Panc1 (cell line): ENCODE measurements around the gene CRELD2. TPM values are rescaled to one million over a fixed set of nuclear protein-coding genes. Genes with fewer than 3 reads are reported as not detected.
A peak's percentile ranks its signal among the peaks of the same experiment; 100 is the strongest.

Source experiments
- ATAC-seq: fragments of 200-7000 bp; cut with Tn5 transposase; 2 replicates; pipeline ENCODE4 v1.9.1; 2020; ENCODE audit warnings: mild to moderate bottlenecking, moderate library complexity
- BruUV-seq: library from RNA; stranded (reverse); fragments of 400-500 nt; replicated peaks from 2 replicates; lab custom pipeline; 2021; lab: Mats Ljungman, UMichigan
- CTCF ChIA-PET: fragments of 300-600 bp; sonication (Branson Sonifier 250); formaldehyde crosslinking; loops from one replicate; lab custom pipeline; 2022; ENCODE audit warnings: antibody characterized with exemption; lab: Charles Lee
- POLR2A ChIA-PET: fragments of 300-600 bp; sonication (Branson Sonifier 250); formaldehyde crosslinking; loops from one replicate; lab custom pipeline; 2022; ENCODE audit warnings: antibody characterized with exemption; lab: Charles Lee
- DNase-seq: peaks from one replicate; pipeline ENCODE4 v3.0.0-alpha.2; 2010; ENCODE audit warnings: low read depth, low spot score
- H3K27ac ChIP-seq: 2 replicates; pipeline ENCODE4 v1.5.1; 2011; ENCODE audit warnings: mild to moderate bottlenecking, low read length, inconsistent platforms
- H3K27me3 ChIP-seq: fragments of 200-500 bp; sonication (Bioruptor generic); 2 replicates; pipeline ENCODE4 v1.6.0; 2014; ENCODE audit warnings: low read length, inconsistent platforms; ENCODE audit not compliant: control insufficient read depth, insufficient read depth
- H3K36me3 ChIP-seq: fragments of 200-500 bp; sonication (Bioruptor generic); 2 replicates; pipeline ENCODE4 v1.5.1; 2014; ENCODE audit warnings: inconsistent platforms, mild to moderate bottlenecking, low read length, moderate library complexity; ENCODE audit not compliant: control insufficient read depth, insufficient read depth
- H3K4me1 ChIP-seq: 2 replicates; pipeline ENCODE4 v1.5.1; 2011; ENCODE audit warnings: inconsistent platforms, mild to moderate bottlenecking, low read length, moderate library complexity; ENCODE audit not compliant: control insufficient read depth, insufficient read depth
- H3K4me3 ChIP-seq, 2 experiments: 2 replicates each; pipeline ENCODE4 v1.5.1; 2011 to 2012; ENCODE audit warnings: low read depth in 2 of 2, low read length in 2 of 2, mild to moderate bottlenecking in 2 of 2, inconsistent platforms in 1 of 2, moderate library complexity in 1 of 2
- H3K9me3 ChIP-seq: fragments of 200-500 bp; sonication (Bioruptor generic); 2 replicates; pipeline ENCODE4 v1.5.1; 2014; ENCODE audit warnings: low read depth, mild to moderate bottlenecking, inconsistent platforms, low read length, moderate library complexity; ENCODE audit not compliant: control insufficient read depth, insufficient read depth
- POLR2AphosphoS5 ChIP-seq: IDR thresholded peaks from 2 replicates; pipeline ENCODE4 v1.6.1; 2012; ENCODE audit warnings: mild to moderate bottlenecking, low read depth, low read length, moderate library complexity
- REST ChIP-seq, 2 experiments: IDR thresholded peaks; 2 replicates each; pipeline ENCODE4 v1.6.1; 2011 to 2012; ENCODE audit warnings: low read depth in 2 of 2, control low read depth in 1 of 2, low read length in 1 of 2, mild to moderate bottlenecking in 1 of 2, moderate library complexity in 1 of 2; ENCODE audit not compliant: insufficient read depth in 1 of 2
- SIN3A ChIP-seq: IDR thresholded peaks from 2 replicates; pipeline ENCODE4 v1.6.1; 2012; ENCODE audit warnings: low read depth, mild to moderate bottlenecking, low read length, moderate library complexity, borderline replicate concordance; ENCODE audit not compliant: insufficient read depth
- TCF7L2 ChIP-seq: IDR thresholded peaks from 2 replicates; pipeline ENCODE4 v1.6.1; 2011; ENCODE audit warnings: mild to moderate bottlenecking, low read depth, low read length, inconsistent platforms
- in situ Hi-C: cut with HindIII; loops from 2 replicates; pipeline ENCODE4 v1.10.0; 2016; ENCODE audit warnings: low sequenced_read_pairs, low pct_unique_long_range_greater_than_20kb
- intact Hi-C: fragments of 100-400 bp; cut with micrococcal nuclease; formaldehyde crosslinking; loops from one replicate; pipeline ENCODE4 v1.10.0; 2022; ENCODE audit not compliant: unreplicated experiment
- total RNA-seq: library from RNA; stranded (reverse); gene quantifications from one replicate; pipeline ENCODE4 v1.2.1, GENCODE V29; 2021; ENCODE audit not compliant: unreplicated experiment
- TF ChIP-seq, protein P1 (sequence below): fragments of 450-650 bp; IDR thresholded peaks from 2 replicates; pipeline ENCODE4 v1.5.1; 2017; ENCODE audit warnings: mild to moderate bottlenecking

Gene CRELD2
- total RNA-seq, 1 experiment from 2014 or later, result 59.7 TPM

DNA sequence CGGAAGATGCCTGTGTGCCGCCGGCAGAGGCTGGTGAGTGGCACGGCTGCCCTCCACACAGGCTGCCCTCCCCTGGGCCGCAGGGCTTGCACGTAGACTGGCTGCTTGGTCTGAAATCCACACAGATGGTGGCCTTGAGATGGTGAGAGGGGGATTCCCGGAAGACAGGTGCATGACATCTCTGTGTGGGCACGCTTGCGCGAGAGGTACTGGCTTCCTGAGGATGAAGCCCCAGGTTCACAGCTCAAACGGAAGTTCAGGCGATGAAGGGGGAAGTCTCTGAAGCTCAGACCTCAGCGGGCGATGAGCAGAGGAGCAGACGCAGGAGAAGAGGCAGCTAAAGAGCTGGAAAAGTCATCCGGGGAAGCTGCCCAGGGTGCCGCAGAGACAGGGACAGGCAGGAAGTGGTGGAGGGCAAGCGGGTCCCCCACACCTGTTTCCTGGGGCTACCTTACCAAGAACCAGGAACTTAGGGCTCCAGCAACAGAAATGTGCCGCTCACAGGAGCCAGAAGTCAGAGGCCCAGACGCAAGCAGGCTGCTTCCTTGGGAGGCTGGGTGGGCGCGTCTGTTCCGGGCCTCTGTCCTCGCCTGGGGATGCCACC, 7.2 kb downstream of the CRELD2 start:
- in situ Hi-C loops (no loop called here), intact Hi-C loops (loop anchor here (5.0 kb wide), 1 partner anchor 102 kb away; no protein-coding TSS in a partner anchor)
- peaks cover 4% of the 10 kb centered on the region; the same call in 1 of the 2 replicates for H3K4me1 ChIP-seq
- no peaks in the 10 kb centered on the region for H3K9me3 ChIP-seq
- no peak for DNase-seq
- ChIA-PET POLR2A (interaction anchor here (0.6 kb wide), 1 partner anchor 65 kb away, joined by 8 read pairs; no protein-coding TSS in a partner anchor), CTCF (no interaction called here)
- TF ChIP-seq, protein P1, sequence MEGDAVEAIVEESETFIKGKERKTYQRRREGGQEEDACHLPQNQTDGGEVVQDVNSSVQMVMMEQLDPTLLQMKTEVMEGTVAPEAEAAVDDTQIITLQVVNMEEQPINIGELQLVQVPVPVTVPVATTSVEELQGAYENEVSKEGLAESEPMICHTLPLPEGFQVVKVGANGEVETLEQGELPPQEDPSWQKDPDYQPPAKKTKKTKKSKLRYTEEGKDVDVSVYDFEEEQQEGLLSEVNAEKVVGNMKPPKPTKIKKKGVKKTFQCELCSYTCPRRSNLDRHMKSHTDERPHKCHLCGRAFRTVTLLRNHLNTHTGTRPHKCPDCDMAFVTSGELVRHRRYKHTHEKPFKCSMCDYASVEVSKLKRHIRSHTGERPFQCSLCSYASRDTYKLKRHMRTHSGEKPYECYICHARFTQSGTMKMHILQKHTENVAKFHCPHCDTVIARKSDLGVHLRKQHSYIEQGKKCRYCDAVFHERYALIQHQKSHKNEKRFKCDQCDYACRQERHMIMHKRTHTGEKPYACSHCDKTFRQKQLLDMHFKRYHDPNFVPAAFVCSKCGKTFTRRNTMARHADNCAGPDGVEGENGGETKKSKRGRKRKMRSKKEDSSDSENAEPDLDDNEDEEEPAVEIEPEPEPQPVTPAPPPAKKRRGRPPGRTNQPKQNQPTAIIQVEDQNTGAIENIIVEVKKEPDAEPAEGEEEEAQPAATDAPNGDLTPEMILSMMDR, result no peak
- no peak overlapping the region for H3K27ac ChIP-seq
- no peaks in the 10 kb centered on the region for H3K27me3 ChIP-seq
- H3K4me3 ChIP-seq, result no peak overlapping the region
- ATAC-seq, result no peak
- H3K36me3 ChIP-seq, result no peaks in the 10 kb centered on the region
- BruUV-seq, result TSS peak; percentile 57

DNA sequence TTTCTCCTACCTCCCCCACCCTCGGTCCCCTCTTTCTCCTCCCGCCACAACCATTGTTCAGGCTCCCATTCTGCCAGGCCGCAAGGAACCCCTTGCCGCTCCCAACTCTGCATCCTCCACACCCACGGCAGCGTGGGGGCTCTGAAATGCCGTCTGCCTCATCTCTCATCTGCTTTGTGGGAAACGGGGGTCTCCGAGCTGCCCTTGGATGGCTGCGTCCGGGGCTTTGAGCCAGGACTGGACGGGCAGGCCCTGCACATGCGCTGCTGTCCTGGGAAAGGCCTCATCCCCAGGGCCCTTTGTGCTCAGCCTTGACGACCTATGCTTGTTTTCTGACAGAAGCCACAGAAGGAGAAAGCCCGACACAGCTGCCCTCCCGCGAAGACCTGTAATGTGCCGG, 8.5 kb downstream of the CRELD2 start:
- peaks cover 11% of the 10 kb centered on the region; the same call in 1 of the 2 replicates for H3K4me1 ChIP-seq
- POLR2A ChIA-PET, result no interaction called here
- in situ Hi-C loops, result no loop called here
- no peaks in the 10 kb centered on the region for H3K36me3 ChIP-seq
- H3K27ac ChIP-seq, result no peak overlapping the region
- H3K9me3 ChIP-seq, result no peaks in the 10 kb centered on the region
- intact Hi-C loops, result loop anchor here (5.0 kb wide), 1 partner anchor 100 kb away; no protein-coding TSS in a partner anchor
- CTCF ChIA-PET, result no interaction called here
- ATAC-seq (no peak), DNase-seq (no peak)
- no peak overlapping the region for H3K4me3 ChIP-seq
- H3K27me3 ChIP-seq, result no peaks in the 10 kb centered on the region
- no TSS peak for BruUV-seq
- TF ChIP-seq REST (IDR thresholded peaks at IDR 0.05; ENCODE audit: insufficient read depth in 1 of 2, low read depth in 2 of 2, low read length in 1 of 2) (no peak), POLR2AphosphoS5 (no peak), TCF7L2 (no peak), SIN3A (no peak)
- TF ChIP-seq, protein P1, result no peak
